HEK293 (cell line): Measurements from ENCODE around the gene YOD1.
A peak's percentile ranks its signal among the peaks of the same experiment; 100 is the strongest.

Source experiments
- CTCF ChIA-PET: fragments of 350-600 bp; formaldehyde crosslinking; extraction: SDS; loops from one replicate; lab custom pipeline; 2021; ENCODE audit warnings: antibody characterized with exemption; lab: Yijun Ruan, JAX
- POLR2A ChIA-PET: fragments of 300-600 bp; formaldehyde crosslinking; extraction: SDS; loops from one replicate; lab custom pipeline; 2020; ENCODE audit warnings: antibody characterized with exemption, inconsistent platforms; lab: Yijun Ruan, JAX
- H3K27ac ChIP-seq: fragments of 200-500 bp; sonication (Bioruptor generic); 2 replicates; pipeline ENCODE4 v1.5.1; 2014; ENCODE audit warnings: low read depth, low read length, control low read depth, inconsistent platforms; ENCODE audit errors: extremely low read depth
- H3K36me3 ChIP-seq, 2 experiments: fragments of 200-500 bp in 1 of 2; sonication (Bioruptor generic) in 1 of 2; 1 replicate in 1 of 2; 2 replicates in 1 of 2; pipeline ENCODE4 v1.5.1; 2014 to 2017; ENCODE audit warnings: inconsistent platforms in 2 of 2, low read length in 2 of 2; ENCODE audit not compliant: control insufficient read depth in 2 of 2, insufficient read depth in 1 of 2
- H3K4me1 ChIP-seq: fragments of 200-500 bp; sonication (Bioruptor generic); 2 replicates; pipeline ENCODE4 v1.5.1; 2014; ENCODE audit warnings: mild to moderate bottlenecking, low read length, inconsistent platforms; ENCODE audit not compliant: control insufficient read depth, insufficient read depth
- H3K4me3 ChIP-seq: 2 replicates; pipeline ENCODE4 v1.5.1; 2011; ENCODE audit warnings: low read depth, mild to moderate bottlenecking, control low read depth, low read length, moderate library complexity
- H3K9me3 ChIP-seq: fragments of 200-500 bp; sonication (Bioruptor generic); 2 replicates; pipeline ENCODE4 v1.5.1; 2014; ENCODE audit warnings: low read depth, low read length, inconsistent platforms; ENCODE audit not compliant: control insufficient read depth, insufficient read depth
- GFI1B ChIP-seq: fragments of 450-650 bp; formaldehyde crosslinking; IDR thresholded peaks from 2 replicates; pipeline ENCODE4 v1.5.1; 2016; ENCODE audit warnings: missing biosample characterization, missing genetic modification characterization
- GLIS2 ChIP-seq: fragments of 450-650 bp; formaldehyde crosslinking; IDR thresholded peaks from 2 replicates; pipeline ENCODE4 v1.5.1; 2016; ENCODE audit warnings: missing biosample characterization, missing genetic modification characterization
- SALL2 ChIP-seq: fragments of 450-650 bp; formaldehyde crosslinking; IDR thresholded peaks from 2 replicates; pipeline ENCODE4 v1.5.0; 2017; ENCODE audit warnings: missing biosample characterization, mild to moderate bottlenecking, missing genetic modification characterization, borderline replicate concordance
- ZFP3 ChIP-seq: fragments of 450-650 bp; formaldehyde crosslinking; IDR thresholded peaks from 2 replicates; pipeline ENCODE4 v1.5.1; 2016; ENCODE audit warnings: low read depth, missing biosample characterization, missing genetic modification characterization
- ZNF121 ChIP-seq: fragments of 450-650 bp; formaldehyde crosslinking; IDR thresholded peaks from 2 replicates; pipeline ENCODE4 v1.5.1; 2016; ENCODE audit warnings: missing biosample characterization, missing genetic modification characterization
- ZNF184 ChIP-seq: fragments of 450-650 bp; IDR thresholded peaks from 2 replicates; pipeline ENCODE4 v1.5.1; 2018; ENCODE audit warnings: missing biosample characterization, mild to moderate bottlenecking, missing genetic modification characterization
- ZNF558 ChIP-seq: fragments of 450-650 bp; formaldehyde crosslinking; IDR thresholded peaks from 2 replicates; pipeline ENCODE4 v1.5.1; 2016; ENCODE audit warnings: missing biosample characterization, missing genetic modification characterization
- ZNF585B ChIP-seq: fragments of 450-650 bp; formaldehyde crosslinking; IDR thresholded peaks from 2 replicates; pipeline ENCODE4 v1.5.1; 2016; ENCODE audit warnings: missing biosample characterization, missing genetic modification characterization
- ZNF792 ChIP-seq: fragments of 450-650 bp; formaldehyde crosslinking; IDR thresholded peaks from 2 replicates; pipeline ENCODE4 v1.5.1; 2016; ENCODE audit warnings: missing biosample characterization, missing genetic modification characterization
- TF ChIP-seq, protein P1 (sequence below): sonication (generic); formaldehyde crosslinking; IDR thresholded peaks from 2 replicates; pipeline ENCODE4 v1.8.1; 2022; ENCODE audit warnings: mild to moderate bottlenecking, moderate library complexity, missing genetic modification reagents
- TF ChIP-seq, protein P2 (sequence below): fragments of 450-650 bp; formaldehyde crosslinking; IDR thresholded peaks from 2 replicates; pipeline ENCODE4 v1.5.0; 2017; ENCODE audit warnings: missing biosample characterization, missing genetic modification characterization, borderline replicate concordance
- TF ChIP-seq, protein P3 (sequence below): fragments of 450-650 bp; formaldehyde crosslinking; IDR thresholded peaks from 2 replicates; pipeline ENCODE4 v1.5.1; 2016; ENCODE audit warnings: missing biosample characterization, missing genetic modification characterization, low read depth
- TF ChIP-seq, protein P4 (sequence below): fragments of 450-650 bp; formaldehyde crosslinking; IDR thresholded peaks from 2 replicates; pipeline ENCODE4 v1.5.1; 2016; ENCODE audit warnings: missing biosample characterization, missing genetic modification characterization
- TF ChIP-seq, protein P5 (sequence below): fragments of 450-650 bp; formaldehyde crosslinking; IDR thresholded peaks from 2 replicates; pipeline ENCODE4 v1.5.1; 2017; ENCODE audit warnings: missing biosample characterization, missing genetic modification characterization

The YOD1 gene

DNA sequence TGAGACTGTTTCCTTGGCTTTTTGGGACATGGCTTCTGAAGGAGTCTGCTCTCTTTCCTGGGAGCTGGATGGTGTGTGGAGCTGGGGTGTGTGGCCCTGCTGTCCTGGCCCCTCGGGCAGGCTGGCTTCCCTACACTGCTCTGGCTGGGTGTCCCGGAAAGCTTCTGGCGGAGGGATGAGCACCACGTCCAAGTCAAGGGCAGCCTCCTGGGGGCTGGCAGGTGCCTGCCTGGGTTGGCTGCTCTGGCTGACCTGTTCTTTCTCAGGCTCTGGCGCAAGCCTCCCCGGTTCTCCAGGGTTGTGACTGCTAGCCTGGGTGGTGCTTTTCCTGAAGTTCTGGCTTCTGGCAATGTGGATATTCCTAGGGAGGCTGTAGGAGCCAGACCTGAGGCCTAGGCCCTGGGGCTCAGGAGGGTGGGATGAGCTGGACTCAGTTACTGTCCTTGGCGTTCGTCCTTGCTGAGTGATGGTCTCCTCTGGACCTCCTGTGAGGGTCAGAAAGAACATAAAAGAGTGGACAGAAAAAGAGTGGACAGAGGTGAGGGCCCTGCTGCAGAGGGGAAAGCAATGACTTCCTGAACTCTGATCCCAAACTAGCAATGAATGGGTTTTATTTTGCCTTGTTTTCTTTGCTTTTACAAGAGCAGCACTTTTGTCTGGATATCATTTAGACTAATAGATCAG lies 27.9 kb downstream of the YOD1 start:
- Histone ChIP-seq H3K27ac (no peak overlapping the region), H3K36me3 (no peaks in the 10 kb centered on the region), H3K4me1 (no peaks in the 10 kb centered on the region), H3K9me3 (no peaks in the 10 kb centered on the region), H3K4me3 (no peak overlapping the region)
- no peak for TF ChIP-seq SALL2 (tag by site-specific recombination)
- no peak for TF ChIP-seq ZFP3 (tag by site-specific recombination)
- TF ChIP-seq, protein P1, sequence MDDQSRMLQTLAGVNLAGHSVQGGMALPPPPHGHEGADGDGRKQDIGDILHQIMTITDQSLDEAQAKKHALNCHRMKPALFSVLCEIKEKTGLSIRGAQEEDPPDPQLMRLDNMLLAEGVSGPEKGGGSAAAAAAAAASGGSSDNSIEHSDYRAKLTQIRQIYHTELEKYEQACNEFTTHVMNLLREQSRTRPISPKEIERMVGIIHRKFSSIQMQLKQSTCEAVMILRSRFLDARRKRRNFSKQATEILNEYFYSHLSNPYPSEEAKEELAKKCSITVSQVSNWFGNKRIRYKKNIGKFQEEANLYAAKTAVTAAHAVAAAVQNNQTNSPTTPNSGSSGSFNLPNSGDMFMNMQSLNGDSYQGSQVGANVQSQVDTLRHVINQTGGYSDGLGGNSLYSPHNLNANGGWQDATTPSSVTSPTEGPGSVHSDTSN (CRISPR knock-in tag): no peak
- TF ChIP-seq, protein P2, sequence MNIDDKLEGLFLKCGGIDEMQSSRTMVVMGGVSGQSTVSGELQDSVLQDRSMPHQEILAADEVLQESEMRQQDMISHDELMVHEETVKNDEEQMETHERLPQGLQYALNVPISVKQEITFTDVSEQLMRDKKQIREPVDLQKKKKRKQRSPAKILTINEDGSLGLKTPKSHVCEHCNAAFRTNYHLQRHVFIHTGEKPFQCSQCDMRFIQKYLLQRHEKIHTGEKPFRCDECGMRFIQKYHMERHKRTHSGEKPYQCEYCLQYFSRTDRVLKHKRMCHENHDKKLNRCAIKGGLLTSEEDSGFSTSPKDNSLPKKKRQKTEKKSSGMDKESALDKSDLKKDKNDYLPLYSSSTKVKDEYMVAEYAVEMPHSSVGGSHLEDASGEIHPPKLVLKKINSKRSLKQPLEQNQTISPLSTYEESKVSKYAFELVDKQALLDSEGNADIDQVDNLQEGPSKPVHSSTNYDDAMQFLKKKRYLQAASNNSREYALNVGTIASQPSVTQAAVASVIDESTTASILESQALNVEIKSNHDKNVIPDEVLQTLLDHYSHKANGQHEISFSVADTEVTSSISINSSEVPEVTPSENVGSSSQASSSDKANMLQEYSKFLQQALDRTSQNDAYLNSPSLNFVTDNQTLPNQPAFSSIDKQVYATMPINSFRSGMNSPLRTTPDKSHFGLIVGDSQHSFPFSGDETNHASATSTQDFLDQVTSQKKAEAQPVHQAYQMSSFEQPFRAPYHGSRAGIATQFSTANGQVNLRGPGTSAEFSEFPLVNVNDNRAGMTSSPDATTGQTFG: no peak
- TF ChIP-seq ZNF558 (tag by site-specific recombination): no peak
- no peak for TF ChIP-seq ZNF184 (tag by site-specific recombination)
- no peak for TF ChIP-seq ZNF121 (tag by site-specific recombination)
- TF ChIP-seq GLIS2 (tag by site-specific recombination): no peak
- TF ChIP-seq, protein P3, sequence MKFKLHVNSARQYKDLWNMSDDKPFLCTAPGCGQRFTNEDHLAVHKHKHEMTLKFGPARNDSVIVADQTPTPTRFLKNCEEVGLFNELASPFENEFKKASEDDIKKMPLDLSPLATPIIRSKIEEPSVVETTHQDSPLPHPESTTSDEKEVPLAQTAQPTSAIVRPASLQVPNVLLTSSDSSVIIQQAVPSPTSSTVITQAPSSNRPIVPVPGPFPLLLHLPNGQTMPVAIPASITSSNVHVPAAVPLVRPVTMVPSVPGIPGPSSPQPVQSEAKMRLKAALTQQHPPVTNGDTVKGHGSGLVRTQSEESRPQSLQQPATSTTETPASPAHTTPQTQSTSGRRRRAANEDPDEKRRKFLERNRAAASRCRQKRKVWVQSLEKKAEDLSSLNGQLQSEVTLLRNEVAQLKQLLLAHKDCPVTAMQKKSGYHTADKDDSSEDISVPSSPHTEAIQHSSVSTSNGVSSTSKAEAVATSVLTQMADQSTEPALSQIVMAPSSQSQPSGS (tag by site-specific recombination): no peak
- no peak for TF ChIP-seq GFI1B
- TF ChIP-seq ZNF792 (tag by site-specific recombination): no peak
- TF ChIP-seq, protein P4, sequence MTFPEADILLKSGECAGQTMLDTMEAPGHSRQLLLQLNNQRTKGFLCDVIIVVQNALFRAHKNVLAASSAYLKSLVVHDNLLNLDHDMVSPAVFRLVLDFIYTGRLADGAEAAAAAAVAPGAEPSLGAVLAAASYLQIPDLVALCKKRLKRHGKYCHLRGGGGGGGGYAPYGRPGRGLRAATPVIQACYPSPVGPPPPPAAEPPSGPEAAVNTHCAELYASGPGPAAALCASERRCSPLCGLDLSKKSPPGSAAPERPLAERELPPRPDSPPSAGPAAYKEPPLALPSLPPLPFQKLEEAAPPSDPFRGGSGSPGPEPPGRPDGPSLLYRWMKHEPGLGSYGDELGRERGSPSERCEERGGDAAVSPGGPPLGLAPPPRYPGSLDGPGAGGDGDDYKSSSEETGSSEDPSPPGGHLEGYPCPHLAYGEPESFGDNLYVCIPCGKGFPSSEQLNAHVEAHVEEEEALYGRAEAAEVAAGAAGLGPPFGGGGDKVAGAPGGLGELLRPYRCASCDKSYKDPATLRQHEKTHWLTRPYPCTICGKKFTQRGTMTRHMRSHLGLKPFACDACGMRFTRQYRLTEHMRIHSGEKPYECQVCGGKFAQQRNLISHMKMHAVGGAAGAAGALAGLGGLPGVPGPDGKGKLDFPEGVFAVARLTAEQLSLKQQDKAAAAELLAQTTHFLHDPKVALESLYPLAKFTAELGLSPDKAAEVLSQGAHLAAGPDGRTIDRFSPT (tag by site-specific recombination): no peak
- ChIA-PET POLR2A (no interaction called here), CTCF (interaction anchor here (0.6 kb wide), 1 partner anchor 11 kb away, joined by 3 read pairs; no protein-coding TSS in a partner anchor)

DNA sequence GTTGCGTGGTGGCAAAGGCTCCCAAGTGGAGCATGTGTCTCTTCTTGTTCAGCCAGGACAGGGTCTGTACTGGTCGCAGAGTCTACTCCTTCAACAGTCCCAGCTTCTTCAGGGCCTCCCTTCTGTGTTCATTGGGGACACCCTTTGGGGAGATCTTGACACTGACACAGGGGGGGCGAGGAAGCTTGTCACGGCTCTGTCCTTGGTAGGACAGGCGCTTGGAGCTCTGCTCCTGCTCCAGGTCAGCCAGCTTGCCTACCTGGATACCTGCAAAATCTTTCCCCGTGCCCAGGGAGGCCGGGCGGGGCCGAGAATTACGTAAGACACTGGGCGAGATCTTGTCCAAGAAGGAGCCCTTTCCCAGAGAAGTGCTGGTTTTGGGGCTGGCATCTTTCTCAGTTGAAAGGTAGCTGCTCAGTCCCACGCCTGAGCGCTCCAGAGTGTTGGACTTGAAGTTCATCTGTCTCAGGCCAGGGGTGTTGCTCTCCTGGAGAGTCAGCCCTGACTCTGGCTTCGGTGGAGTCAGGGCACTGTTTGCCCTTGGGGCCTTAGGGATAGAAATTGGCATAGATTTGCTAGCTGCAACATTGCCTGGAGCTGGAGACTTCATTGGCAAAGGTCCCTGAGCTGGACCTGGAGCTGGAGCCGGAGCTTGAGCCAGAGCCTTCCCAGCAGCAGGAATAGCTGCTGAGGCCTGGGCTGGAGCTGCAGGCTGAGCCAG lies 29.0 kb downstream of the YOD1 start:
- Histone ChIP-seq H3K9me3 (no peaks in the 10 kb centered on the region), H3K36me3 (no peaks in the 10 kb centered on the region), H3K27ac (no peak overlapping the region), H3K4me1 (no peaks in the 10 kb centered on the region), H3K4me3 (no peak overlapping the region)
- TF ChIP-seq ZNF585B (tag by site-specific recombination): no peak
- TF ChIP-seq, protein P5, sequence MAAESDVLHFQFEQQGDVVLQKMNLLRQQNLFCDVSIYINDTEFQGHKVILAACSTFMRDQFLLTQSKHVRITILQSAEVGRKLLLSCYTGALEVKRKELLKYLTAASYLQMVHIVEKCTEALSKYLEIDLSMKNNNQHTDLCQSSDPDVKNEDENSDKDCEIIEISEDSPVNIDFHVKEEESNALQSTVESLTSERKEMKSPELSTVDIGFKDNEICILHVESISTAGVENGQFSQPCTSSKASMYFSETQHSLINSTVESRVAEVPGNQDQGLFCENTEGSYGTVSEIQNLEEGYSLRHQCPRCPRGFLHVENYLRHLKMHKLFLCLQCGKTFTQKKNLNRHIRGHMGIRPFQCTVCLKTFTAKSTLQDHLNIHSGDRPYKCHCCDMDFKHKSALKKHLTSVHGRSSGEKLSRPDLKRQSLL (tag by site-specific recombination): peak; percentile 66; the same call in 1 of the 2 replicates
- ChIA-PET CTCF (interaction anchor here (0.6 to 1.6 kb wide), 4 partner anchors 10 to 295 kb away, joined by 3 to 6 read pairs (median 4); no protein-coding TSS in a partner anchor), POLR2A (no interaction called here)
